Sigmoid colon (tissue), 4 donors: Measurements from ENCODE around the gene MAN2A1.

Experiments
- EP300 ChIP-seq, 4 donors: sonication (generic); formaldehyde crosslinking; IDR thresholded peaks; one replicate each; pipeline ENCODE4 v1.6.1; 2017; ENCODE audit warnings: antibody characterized with exemption in 4 of 4
- POLR2A ChIP-seq, 2 donors: fragments of 450-650 bp; IDR thresholded peaks; one replicate each; pipeline ENCODE4 v1.6.1; 2016; ENCODE audit warnings: antibody characterized with exemption in 2 of 2, mild to moderate bottlenecking in 2 of 2, moderate library complexity in 2 of 2
- POLR2AphosphoS5 ChIP-seq, 4 donors: sonication (generic); formaldehyde crosslinking; IDR thresholded peaks; one replicate each; pipeline ENCODE4 v1.6.1; 2017; ENCODE audit warnings: antibody characterized with exemption in 4 of 4
- TF ChIP-seq, protein P1 (sequence below), 4 experiments: fragments of 450-650 bp in 3 of 4; fragments of 200-600 bp in 1 of 4; IDR thresholded peaks; one replicate each; pipeline ENCODE4 v1.5.1; 2016 to 2019; ENCODE audit warnings: antibody characterized with exemption in 4 of 4, mild to moderate bottlenecking in 3 of 4, moderate library complexity in 2 of 4

DNA sequence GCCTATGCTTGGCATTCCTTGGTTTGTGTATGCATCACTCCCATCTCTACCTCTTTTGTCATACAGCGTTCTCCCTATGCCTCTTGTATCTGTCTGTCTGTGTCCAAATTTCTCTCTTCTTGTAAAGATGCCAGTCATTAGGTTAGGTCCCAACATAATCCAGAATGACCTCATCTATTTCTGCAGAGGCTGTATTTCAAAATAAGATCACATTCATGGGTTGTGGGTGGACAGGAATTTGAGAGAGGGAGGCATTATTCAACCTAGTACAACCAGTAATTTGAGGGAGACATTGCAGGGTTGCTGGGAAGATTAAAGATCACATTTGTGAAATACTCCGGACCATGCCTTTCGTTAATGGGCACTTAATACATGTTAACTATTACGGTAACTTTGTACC lies 155.0 kb downstream of the MAN2A1 start:
- TF ChIP-seq, protein P1, sequence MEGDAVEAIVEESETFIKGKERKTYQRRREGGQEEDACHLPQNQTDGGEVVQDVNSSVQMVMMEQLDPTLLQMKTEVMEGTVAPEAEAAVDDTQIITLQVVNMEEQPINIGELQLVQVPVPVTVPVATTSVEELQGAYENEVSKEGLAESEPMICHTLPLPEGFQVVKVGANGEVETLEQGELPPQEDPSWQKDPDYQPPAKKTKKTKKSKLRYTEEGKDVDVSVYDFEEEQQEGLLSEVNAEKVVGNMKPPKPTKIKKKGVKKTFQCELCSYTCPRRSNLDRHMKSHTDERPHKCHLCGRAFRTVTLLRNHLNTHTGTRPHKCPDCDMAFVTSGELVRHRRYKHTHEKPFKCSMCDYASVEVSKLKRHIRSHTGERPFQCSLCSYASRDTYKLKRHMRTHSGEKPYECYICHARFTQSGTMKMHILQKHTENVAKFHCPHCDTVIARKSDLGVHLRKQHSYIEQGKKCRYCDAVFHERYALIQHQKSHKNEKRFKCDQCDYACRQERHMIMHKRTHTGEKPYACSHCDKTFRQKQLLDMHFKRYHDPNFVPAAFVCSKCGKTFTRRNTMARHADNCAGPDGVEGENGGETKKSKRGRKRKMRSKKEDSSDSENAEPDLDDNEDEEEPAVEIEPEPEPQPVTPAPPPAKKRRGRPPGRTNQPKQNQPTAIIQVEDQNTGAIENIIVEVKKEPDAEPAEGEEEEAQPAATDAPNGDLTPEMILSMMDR (IDR thresholded peaks at IDR 0.05) = no peak
- TF ChIP-seq POLR2A (IDR thresholded peaks at IDR 0.05) (no peak), POLR2AphosphoS5 (IDR thresholded peaks at IDR 0.05) (no peak), EP300 (IDR thresholded peaks at IDR 0.05) (no peak)
